GM18502 (cell line): Measurements from ENCODE around the gene CPNE4.
A peak's percentile ranks its signal among the peaks of the same experiment; 100 is the strongest.
"Not testable (repeated sequence)": the region's sequence is repeated elsewhere in the genome, so short reads cannot be mapped to it uniquely, and the experiment has no call there.

Experiments used
- ATAC-seq: cut with Tn5 transposase; IDR thresholded peaks from one replicate; pipeline ENCODE4 v1.9.1; 2021; ENCODE audit warnings: mild to moderate bottlenecking; ENCODE audit not compliant: unreplicated experiment, poor library complexity

Gene CPNE4

DNA sequence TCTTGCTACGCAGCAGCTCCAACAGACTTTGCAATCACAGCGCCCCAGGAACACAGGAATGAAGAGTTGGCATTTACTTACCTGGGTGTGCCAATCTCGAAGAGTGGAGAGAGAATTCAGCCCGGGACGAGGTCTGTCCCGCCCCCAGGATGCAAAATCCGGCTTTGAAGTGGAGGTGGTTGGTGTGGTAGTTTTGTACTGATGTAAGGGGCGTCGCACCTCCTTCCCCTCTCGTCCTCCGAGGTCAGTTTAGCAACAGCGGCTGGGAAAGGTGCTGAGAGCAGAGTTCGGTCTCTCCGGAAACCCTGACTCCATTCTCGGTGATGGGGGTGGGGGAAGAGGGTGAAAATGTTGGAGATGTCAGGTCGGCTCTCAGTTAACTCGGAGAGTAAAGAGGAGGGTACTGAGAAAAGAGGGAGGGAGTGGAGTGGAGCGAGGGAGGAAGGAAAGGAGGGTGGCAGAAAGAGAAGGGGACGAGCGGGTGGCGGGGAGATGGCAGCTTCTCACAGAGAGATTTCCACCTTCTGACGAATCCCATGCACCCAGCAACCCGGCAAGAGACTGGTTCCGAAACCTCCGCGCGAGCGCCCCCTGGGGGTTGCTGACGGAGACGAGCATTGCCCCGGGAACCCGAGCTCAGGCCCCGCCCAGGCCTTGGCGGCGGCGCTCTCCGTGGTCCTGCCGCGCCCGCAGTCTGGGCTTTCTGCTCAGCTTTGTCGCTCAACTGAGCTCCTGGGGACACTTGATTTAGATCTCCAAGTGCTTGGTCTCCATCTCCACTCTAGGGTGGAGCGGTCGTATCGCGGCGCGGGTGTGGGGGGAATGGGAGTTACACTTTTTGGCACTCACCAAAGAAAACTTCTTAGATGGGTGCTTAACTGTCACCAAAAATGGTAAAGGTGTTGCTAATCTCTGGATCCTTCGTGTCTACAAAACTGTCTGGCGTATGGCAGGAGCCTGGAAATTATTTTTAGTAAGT lies at the start of gene CPNE4:
Gene CPNE4, minus strand, starts transcription at position 529 of the 979 bp plus-strand sequence.
- peak; percentile 88 for ATAC-seq

DNA sequence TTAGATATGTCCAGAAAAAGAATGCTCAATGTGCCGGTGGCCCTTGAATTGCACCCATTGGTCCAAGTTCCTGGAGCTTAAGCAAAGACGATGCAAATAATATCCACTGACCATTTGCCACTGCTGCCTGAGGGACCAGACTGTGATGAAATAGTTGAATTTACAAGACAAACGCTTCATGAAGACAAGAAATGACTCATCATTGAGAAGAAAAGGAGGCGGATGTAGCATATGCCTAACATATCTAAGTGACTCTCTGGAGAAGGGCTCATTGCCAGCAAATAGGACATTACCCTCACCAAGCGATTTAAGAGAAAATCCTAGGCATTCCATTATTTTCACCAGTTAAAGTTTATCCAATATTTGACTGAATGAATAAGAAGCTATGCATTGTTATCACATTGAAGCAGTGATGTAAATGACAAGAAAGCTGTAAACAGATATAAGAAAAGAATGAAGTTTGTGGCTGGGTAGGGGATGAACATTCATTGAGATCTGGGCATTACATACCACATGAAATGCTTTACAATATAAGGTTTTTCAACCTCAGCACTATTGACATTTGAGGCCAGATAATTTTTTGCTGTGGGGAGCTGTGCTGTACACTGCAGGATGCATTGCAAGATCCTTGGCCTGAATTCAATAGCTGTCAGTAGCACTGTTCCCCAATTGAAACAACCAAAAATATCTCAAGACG lies 48.9 kb upstream of the CPNE4 start:
- no peak for ATAC-seq

DNA sequence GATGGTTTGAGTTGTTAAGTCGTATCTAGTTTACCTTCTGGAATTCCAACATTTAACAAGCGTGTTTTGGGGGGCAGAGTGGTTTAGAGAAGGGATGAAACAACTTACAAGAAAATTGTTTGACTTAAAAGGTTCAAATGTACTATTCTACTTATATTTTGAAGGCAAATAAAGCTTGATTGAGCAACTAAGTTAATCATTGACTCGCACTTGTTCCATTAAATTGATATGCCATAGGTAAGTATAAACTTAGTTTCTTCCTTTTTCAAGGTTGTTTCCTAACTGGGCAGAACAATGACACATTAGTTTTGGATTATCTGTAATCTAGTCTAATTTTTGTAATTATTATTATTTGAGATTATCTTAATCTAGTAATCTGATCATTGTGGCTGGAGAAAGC lies 48.3 kb upstream of the CPNE4 start:
- ATAC-seq, result no peak

DNA sequence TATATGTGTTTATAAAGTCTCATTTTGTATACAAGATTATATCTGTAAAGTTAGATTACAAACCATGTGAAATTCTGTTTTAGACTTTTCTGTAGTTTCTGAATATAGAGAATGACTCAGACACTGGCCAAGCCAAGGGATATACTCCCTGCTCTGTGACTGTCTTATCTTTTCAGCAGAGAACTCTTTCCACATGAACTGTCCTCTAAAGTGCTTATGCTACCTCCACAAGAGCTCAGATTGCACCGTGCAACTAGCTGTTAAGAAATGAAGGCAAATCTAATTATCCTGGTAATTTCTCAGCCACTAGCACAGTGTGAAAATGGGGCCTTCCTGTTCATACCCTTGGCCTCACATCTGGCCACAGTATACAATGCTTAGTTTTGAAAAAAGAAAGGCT lies 44.3 kb upstream of the CPNE4 start:
- no peak for ATAC-seq

DNA sequence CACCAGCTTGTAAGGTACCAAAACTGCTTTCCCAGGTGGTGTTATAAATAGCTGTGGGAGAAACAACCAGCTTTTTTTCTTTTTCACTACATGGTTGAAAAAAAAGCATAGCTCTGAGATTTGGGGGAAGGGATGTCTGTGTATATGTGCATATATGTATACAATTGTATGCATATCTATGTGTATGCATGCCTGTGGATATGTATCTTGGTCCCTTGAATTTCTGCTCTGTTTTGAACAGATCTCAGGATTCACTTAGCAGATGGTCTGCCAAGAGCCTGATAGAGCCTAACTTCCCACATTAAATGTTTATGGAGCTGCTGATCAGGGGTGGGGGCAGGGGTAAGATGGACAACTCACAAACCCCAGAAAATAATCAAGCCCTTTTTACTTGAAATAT lies 39.0 kb upstream of the CPNE4 start:
- no peak for ATAC-seq

DNA sequence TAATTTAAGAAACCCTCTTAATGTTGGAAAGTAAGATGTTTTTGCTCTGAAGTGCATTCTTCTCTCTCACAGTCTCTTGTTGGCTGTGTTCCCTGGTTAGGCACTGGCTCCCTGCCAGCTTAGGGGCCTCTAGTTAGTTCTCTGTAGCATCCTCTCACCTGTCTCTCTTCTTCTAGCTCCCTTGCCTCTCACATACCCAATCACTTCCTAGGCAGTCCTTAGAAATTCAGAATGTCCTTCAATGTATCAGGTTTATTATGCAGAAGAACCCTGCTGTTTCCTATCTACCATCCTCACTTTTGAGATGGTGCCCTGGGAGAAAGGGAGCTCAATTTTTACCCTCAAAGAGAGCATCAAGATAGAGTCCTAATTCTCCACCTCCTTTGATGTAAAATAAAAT lies 36.2 kb upstream of the CPNE4 start:
- no peak for ATAC-seq

DNA sequence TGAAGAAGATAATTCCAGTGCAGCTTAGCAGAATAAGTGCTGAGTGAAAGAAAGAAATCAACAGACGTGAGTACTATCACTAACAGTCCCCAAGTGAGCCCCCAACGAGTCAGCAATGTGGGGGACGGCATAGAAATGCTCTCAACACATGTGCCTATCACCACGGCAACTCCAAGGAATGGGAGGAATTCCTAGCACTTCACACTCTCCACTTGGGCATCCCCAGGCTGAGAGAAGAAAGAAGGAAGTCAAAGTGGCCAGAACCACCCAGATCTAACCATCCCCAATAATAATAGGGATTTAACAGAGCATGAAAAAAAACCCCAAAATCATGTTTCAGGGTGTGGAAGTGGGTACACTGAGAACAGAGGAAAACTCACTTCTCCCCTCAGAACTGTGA lies 29.3 kb upstream of the CPNE4 start:
- no peak for ATAC-seq

DNA sequence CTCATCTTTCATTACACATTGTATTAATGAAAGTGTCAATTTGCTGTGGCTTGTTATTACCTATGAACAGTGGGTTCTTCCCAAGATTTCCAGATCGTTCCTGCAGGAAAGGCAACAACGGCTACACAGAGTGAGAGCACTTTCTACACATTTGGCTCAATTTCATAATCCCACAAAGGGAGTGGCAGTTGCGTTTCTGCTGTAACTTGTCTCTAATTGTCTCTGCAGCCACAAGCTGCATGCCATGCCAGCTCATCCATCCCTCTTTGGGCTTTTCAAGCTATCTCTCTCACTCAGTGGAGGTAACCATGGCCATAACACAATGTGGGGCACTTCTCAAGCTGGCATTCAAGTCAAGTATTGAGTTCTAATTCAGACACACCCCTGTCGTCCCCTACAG lies 27.7 kb upstream of the CPNE4 start:
- no peak for ATAC-seq

DNA sequence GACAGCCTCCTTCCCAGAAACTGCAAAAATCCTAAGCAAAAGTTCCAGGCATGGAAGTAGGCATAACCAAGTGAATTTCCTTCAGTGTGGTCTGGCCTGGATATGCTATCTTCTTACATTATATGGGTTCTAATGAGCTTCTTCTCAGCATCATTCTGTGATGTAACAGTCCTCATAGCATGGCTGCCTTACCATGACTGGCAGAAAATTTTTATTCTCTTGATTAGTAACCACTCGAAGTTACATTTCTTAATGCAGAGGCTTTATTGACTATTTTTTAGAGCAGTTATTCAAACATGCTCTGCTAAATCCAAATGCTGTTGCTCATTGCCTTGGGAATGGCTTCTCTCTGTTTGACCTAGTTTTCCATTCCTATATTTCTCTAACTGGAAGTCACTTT lies 21.1 kb upstream of the CPNE4 start:
- ATAC-seq, result no peak

DNA sequence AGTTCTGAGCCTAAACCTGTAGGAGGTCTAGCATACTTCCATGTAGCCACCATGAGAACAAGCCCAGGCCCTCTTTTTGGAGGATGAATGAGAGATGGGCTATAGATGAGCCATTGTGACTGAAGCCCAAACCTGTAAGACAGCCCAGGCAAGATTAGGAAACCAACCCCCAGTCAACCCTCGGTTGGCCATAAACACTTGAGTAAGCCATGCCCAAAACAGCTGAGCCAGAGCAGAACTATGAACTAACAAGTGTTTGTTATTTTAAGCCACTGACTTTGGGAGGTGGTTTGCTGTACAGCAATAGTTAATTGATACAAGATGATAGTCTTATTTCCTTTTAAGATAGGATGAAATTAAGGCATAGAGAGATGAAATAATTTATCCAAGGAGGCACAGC lies 12.4 kb upstream of the CPNE4 start:
- no peak for ATAC-seq

DNA sequence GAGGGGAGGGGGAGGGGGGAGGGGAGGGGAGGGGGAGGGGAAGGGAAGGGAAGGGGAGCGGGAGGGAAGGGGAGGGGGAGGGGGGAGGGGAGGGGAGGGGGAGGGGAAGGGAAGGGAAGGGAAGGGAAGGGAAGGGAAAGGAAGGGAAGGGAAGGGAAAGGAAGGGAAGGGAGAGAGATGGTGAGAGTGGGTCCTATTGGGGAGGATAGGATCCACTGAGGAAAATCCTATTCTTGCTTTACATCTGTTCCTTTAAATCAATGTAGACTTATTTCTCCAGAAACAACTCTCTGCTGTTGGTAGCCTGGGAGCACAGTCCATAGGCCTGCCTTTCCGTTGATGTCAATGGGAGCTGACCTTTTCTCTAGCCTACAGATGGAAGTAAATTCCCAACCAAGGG lies 10.1 kb upstream of the CPNE4 start:
- ATAC-seq, result not testable (repeated sequence)

DNA sequence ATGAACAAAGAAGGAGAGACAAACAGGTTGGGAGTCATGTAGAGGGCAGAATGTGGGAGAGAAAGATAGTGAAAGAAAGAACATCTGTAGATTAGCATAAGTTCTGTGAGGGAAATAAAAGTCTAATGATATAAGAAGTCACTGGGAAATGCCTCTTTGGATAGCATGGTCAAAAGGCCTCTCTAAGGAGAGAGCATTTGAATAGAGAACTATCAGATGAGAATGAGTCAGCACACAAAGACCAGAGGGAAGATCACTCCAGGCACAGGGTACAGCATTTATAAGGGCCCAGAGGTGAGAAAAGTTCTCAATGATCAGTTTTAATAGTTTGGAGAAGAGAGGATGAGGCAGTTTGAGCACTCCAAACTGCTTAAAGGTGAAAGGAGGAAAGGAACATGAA lies 7.9 kb upstream of the CPNE4 start:
- ATAC-seq, result no peak

DNA sequence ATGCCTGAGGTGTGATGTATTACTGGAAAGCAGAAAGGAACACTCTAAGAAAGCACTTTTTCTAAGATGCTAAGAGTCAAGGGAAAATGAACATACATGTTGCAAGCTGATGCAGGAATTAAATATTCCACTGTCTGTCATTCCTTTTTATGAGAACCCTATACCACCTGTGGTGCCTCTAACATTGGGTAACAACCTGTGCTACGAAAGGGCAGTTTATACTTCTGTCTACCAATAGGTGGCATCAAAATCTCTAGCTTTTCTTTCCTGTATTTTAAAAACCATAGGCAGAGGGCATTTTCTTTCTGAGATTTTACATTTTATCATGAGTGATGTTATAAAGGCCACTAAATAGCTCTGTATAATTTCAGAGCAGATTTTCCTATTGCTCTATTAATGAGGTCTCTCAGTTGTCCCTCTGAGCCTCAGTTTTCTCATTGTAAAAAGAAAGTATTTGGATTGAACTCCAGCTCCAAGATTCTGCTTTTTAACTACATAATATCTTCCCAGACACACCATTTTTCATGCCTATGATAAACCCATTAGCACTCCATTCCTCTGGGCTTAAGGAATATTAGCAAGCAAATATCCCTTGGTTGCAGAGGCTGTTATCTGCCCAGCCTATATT lies 3.5 kb upstream of the CPNE4 start:
- no peak for ATAC-seq

DNA sequence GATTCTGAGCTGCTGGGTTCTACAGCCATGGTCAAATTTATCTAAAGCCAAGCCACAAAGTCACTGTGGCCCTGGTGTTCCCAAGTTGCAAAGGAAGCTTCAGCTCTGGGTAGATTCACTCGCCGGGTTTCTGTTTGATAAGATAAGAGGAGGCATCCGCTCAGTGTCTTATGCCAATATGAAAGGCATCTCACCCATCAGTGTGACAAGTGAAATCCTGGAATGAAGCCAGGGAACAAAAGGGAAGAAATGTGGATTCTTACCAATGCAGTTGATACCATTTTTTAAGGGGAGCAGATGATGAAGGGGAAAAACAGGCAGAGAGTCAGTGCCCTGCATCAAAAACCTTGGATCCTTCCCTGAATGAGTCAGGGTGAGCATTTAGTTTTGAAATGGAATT lies 2.8 kb upstream of the CPNE4 start:
- no peak for ATAC-seq

DNA sequence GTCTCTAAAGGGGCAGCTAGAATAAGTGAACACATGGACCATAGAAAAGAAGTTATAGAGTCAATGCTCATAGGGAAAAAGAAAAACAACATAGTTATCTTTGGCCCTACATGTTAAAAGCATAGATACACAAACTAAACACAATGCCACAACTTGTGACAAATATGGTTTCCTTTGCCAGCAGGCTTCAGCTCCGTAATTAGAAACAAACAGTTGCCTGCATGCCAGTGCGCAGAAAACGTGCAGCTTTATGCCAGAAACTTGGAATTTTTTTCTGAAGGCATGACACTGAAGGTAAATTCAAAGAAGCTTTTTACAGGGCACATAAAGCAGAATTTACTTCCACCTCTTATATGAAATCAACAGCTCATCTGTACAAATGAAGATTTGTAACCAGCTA lies 2.2 kb upstream of the CPNE4 start:
- no peak for ATAC-seq

DNA sequence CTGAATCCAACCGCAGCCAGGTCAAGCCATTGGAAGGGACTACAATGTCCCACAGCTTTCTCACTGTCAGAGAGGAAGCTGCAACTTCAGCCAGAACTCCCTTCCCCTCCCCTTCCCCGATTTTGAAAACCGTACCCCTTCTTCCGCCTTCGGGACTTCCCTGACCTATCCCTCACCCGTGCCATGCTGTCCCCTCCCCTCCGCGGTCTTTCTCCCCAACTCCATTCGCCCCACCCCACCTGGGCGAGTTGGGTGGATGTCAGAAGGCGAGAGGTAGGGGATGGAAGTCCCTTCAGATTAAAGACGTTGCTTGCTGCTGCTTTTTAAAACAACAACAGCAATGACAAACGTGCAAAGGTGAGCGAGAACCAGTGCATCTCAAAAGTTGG lies 723 bp downstream of the CPNE4 start:
- no peak for ATAC-seq

DNA sequence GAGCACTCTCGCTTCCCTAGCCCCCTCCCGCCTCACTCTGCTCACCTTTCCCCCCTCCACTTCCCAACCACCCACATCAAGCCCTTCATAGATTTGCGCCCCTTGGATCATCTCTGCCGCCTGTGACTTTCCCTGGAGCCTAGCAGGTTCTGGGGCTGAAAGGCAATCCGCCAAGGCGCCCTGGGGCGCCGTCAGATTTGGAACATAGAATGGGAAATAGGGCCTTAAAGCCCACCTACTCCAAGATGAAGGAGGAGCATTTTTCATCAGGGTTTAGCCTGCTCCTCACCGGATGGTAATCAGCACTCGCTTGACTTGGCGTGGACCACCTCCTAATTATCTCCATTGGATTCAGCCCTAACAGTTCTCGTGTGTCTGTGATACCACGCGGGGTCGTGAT lies 1.3 kb downstream of the CPNE4 start:
- ATAC-seq, result no peak

DNA sequence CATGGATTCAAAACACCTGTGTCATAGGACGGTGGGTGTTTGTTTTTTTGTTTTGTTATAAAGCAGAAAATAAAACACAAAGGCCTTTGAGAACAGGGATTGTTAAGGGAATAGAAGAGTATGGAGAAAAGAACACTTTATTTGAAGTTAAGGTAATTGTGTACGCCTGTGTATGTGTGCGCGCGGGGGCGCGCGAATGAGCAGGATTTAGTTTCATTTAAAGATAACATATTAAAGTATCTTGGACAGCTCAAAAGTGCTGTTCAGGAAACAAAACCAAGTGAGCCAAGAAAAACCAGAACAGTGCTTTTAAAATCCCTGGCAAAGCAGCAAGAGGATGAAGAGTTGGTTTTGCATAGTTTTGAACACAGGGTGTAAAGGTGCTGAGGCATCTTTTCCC lies 1.9 kb downstream of the CPNE4 start:
- no peak for ATAC-seq

DNA sequence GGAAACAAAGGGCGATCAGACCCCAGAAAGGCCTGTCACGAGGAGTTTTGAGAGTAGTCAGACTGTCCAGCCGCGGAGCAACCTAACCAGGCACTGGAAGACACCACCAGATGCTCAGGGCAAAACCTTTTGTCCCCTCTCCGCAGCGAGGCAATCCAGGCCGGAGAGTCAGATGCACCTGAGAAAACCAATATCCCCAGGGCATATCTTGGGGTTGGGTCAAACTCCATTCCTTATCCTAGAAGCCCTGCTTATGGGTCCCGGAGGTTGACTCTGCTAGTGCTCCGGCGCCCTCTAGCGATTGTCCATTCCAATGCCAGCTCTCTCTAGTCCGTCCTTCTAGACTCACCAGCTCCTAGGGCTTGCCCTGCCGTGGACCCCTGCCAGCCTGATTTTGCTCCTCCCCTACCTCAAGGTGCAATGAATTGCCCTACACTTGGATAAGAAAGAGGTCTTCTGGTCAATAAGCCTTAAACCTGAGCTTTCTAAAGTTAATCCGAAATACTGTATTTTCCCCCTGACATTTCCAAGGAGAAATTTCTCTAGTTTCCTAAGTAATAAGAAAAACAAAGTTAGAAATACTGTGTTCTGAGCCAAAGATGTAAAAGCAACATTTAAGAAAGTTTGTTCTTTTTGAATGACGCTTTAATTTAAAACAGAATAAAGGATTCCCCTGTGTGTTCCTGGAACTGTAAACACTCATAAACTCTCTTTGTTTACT lies 5.5 kb downstream of the CPNE4 start:
- ATAC-seq, result peak; percentile 84

DNA sequence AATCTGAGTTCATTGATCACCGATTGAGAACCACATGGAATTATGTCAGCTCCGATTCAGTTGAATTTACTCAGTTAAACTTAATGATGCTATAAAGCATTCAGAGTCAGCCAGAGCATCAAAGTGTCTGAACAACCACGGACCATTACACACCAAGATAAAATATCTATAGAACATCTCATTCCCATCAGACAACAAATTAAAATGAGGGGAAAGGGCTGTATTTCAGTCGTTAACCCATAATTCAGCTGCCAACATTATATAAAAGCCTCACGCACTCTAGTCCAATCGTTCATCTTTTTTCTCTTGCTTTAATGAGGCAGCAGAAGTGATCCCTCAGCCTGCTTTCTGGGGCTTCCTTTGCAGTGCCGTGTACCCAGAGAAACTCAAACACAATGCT lies 11.9 kb downstream of the CPNE4 start:
- no peak for ATAC-seq

DNA sequence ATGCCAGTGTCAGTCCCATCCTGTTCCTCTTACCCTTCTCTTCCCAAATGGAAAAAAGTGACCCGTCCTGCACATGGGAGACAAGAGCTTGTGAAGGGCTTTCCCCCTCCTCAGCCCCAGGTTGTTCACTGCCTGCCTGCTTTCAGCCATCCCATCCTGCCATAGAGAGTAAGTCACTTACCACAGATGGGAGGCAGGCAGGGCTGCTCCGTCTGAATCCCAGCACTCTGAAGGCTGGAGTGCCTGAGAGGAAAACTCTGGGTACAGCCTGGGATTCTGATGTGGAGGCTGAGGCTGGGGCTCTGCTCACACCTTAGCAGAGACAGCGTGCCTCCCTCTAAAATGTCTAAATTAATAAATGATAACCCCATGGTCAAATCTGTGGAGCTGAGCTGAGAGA lies 14.8 kb downstream of the CPNE4 start:
- no peak for ATAC-seq
